ENCODE measurements around the gene HAAO.

Gene HAAO

DNA sequence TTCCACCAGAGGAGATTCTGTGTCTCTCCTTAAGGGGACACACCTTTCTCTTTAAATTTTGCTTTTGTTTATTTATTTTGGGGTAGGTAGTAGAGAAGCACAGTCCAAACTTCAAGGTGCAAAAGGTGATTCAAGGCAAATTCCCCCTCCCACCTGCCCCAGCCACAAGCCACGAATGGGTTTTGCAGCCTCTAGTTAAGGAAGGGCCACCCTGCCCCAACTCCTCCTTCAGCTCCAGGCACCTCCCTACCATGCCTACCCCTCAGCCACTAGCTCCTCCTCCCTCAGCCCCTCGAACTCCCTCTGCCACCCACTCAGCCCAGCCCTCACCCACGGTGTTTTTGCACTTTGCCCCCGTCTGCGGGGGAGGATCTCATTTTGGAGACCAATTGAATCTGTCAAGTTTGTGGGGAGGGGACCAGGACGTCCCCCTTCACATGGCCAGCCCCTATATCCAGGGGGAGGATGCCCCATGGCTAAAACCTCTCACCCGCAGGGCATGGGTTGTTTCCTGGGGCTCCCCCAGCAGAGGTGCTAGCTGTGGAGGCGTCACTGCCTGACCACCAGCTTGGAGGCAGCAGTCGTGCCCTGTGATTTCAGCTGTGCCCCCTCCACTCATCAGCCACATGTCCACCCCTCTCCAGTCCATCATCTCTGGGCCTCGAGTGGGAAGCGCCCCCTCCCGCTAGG lies 4.5 kb downstream of the HAAO start:
- no peak for DNase-seq (ENCODE audit: low read depth)
- H3K4me3 ChIP-seq (ENCODE audit: low read length) = no peak overlapping the region
- TF ChIP-seq, protein P1, sequence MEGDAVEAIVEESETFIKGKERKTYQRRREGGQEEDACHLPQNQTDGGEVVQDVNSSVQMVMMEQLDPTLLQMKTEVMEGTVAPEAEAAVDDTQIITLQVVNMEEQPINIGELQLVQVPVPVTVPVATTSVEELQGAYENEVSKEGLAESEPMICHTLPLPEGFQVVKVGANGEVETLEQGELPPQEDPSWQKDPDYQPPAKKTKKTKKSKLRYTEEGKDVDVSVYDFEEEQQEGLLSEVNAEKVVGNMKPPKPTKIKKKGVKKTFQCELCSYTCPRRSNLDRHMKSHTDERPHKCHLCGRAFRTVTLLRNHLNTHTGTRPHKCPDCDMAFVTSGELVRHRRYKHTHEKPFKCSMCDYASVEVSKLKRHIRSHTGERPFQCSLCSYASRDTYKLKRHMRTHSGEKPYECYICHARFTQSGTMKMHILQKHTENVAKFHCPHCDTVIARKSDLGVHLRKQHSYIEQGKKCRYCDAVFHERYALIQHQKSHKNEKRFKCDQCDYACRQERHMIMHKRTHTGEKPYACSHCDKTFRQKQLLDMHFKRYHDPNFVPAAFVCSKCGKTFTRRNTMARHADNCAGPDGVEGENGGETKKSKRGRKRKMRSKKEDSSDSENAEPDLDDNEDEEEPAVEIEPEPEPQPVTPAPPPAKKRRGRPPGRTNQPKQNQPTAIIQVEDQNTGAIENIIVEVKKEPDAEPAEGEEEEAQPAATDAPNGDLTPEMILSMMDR (conservative IDR thresholded peaks at IDR 0.05; ENCODE audit: low read length) = no peak

DNA sequence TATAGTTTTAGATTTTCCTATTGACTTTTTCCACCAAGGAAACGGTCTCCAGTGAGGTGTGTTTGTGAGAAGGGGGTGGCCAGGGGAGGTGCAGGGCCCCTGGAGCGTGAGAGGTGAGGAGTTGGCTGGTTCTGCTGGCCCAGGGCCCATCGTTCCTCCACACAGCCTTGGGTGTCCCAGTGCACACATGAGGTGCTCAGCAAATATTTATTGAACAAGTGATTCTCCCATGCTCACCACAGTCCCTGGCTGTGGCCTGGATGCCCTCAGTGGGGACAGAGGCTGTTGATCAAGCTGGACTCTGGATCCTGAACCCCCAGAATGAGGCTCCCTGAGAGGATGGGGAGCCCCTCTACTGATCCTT lies 5.0 kb downstream of the HAAO start:
- no peak for DNase-seq (ENCODE audit: low read depth)
- no peak overlapping the region for H3K4me3 ChIP-seq (ENCODE audit: low read length)
- TF ChIP-seq, protein P1 (conservative IDR thresholded peaks at IDR 0.05; ENCODE audit: low read length) = no peak

DNA sequence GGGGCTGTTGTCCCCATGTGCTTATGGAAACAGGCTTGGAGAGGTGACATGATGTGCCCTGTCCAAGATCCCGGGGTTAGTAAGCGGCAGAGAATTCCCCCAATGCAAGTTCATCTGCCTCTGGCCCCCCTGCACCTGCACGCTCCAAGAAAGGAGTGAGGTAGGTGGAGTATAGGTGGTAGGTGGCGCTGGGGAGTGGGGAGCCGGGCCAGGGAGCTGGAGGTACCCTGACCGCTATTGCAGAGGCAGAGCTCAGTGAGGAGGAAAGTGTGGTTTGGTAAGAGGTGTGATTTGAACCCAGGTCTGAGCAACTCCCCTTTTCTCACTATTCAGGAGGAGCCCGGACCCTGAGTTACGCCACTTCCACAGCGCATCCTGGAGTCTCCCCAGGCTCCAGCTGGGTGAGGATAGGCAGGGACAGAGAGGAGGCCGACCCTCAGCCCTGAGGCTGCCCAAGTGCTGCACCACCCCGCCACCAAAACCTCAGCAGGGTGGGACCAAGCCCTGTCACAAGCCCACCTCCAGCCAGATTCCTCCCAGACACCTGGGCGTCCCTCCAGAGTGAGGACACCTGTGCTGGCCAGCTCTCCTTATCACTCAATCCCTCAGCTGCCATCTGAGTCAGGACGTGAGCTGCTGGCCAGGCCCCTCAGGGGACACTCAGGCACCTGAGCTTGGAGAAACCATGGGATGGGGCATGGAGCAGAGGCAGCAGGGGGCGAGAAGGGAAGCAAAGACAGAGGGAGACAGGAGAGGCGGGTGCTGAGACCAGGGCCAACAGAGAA lies 5.6 kb downstream of the HAAO start:
- no peak overlapping the region for H3K4me3 ChIP-seq (ENCODE audit: low read length)
- DNase-seq (ENCODE audit: low read depth) = no peak
- TF ChIP-seq, protein P1 (conservative IDR thresholded peaks at IDR 0.05; ENCODE audit: low read length) = no peak

DNA sequence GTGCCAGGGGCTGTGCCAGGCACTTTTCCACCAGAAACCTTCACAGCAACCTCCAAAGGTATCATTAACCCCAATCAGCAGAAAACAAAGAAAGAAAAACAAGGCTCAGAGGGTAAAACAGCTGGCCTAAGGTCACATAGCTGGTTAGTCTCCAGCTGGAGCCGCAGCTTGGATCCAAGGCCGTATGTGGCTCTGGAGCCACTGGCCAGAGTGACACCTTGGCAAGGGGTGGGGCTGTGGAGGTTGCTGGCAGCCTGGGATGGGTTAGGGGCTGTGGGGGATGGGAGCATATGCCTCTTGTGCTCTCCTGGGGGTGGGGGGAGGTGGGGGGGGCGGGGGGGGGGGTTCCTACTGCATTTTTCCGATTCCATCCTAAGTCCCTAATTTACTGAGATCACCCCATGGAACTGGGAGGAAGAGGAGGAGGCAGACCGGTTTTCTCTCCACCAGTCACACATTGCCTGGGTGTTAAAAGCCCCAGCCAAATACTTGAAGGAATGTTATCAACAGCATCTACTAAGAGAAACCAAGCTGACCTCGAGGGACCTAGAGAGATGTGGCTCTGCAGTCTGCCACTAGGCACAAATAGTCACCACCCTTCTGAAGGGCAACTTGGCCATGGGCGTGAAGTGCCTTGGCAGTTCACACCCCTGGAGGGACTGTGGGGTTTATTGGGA lies 8.0 kb downstream of the HAAO start:
- no peak for DNase-seq (ENCODE audit: low read depth)
- TF ChIP-seq, protein P1 (conservative IDR thresholded peaks at IDR 0.05; ENCODE audit: low read length) = no peak
- H3K4me3 ChIP-seq (ENCODE audit: low read length) = no peak overlapping the region

DNA sequence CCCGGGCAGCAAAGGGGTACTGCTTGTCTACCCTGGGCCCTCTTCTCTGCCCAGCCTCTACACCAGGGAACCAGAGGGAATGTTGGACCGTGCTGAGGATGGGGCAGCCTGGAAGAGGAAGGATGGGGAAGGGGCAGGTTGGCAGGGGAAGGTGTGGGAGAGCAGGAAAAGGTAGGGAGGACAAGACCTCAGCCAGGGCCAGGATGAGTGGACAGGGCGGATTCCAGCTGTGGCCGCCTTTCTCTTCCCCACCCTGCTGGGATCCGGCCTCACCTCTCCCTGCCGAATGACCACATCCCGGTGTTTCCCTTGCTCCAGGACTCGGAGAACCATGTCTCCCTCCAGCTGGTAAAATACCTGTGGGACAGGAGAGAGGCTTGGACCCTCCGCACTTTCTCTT lies 8.9 kb downstream of the HAAO start:
- TF ChIP-seq, protein P1 (conservative IDR thresholded peaks at IDR 0.05; ENCODE audit: low read length) = no peak
- DNase-seq (ENCODE audit: low read depth) = no peak
- no peak overlapping the region for H3K4me3 ChIP-seq (ENCODE audit: low read length)

DNA sequence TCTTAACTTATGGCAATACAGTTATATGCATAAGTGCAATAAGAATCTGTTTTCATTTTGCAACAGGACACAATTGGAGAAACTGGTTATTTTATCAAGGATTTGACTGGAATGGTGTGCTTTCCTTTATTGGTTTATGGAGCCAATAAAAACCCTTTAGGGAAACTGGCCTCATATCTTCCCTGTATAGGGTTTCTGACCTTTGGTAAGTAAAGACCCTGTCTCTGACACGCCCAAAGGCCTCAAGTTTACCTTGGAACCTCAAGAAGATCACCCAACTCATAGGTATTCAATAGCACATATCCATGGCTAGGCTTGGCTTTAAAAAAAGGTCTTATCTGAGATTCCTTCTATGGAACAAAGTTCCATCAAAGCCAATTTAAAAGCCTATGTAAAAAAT lies 11.2 kb downstream of the HAAO start:
- no peak for DNase-seq (ENCODE audit: low read depth)
- TF ChIP-seq, protein P1 (conservative IDR thresholded peaks at IDR 0.05; ENCODE audit: low read length) = no peak

More for the DNA sequence above, 11.2 kb downstream of the HAAO start:
- no peak overlapping the region for H3K4me3 ChIP-seq (ENCODE audit: low read length)
